Tibial nerve (tissue), 4 donors: ENCODE data around the gene KLC4. TPM values are rescaled to one million over a fixed set of nuclear protein-coding genes. Genes with fewer than 3 reads are reported as not detected.

Experiments
- DNase-seq, 2 donors: peaks; one replicate each; pipeline ENCODE4 v3.0.0-alpha.2; 2019; ENCODE audit warnings: low spot score in 2 of 2
- H3K27ac ChIP-seq, 4 donors: fragments of 200-600 bp; sonication (generic) in 3 of 4; one replicate each; pipeline ENCODE4 v1.5.1; 2017 to 2019; ENCODE audit warnings: mild to moderate bottlenecking in 1 of 4
- H3K27me3 ChIP-seq, 2 donors: fragments of 200-600 bp; sonication (generic) in 1 of 2; one replicate each; pipeline versions ENCODE4 v1.5.1 to v1.6.0; 2017 to 2019
- H3K36me3 ChIP-seq, 3 donors: fragments of 200-600 bp; sonication (generic); one replicate each; pipeline ENCODE4 v1.5.1; 2018 to 2019
- H3K4me1 ChIP-seq, 4 donors: fragments of 200-600 bp; sonication (generic) in 3 of 4; one replicate each; pipeline ENCODE4 v1.5.1; 2017 to 2019
- H3K4me3 ChIP-seq, 4 donors: fragments of 200-600 bp; sonication (generic) in 3 of 4; one replicate each; pipeline ENCODE4 v1.5.1; 2017 to 2019; ENCODE audit warnings: mild to moderate bottlenecking in 1 of 4, moderate library complexity in 1 of 4
- H3K9me3 ChIP-seq, 4 donors: fragments of 200-600 bp; sonication (generic) in 3 of 4; one replicate each; pipeline ENCODE4 v1.5.1; 2017 to 2019
- EP300 ChIP-seq, 2 donors: sonication (generic); formaldehyde crosslinking; IDR thresholded peaks; one replicate each; pipeline ENCODE4 v1.6.1; 2017; ENCODE audit warnings: antibody characterized with exemption in 2 of 2, mild to moderate bottlenecking in 1 of 2
- POLR2A ChIP-seq, 2 donors: fragments of 450-650 bp; IDR thresholded peaks; one replicate each; pipeline ENCODE4 v1.6.1; 2017; ENCODE audit warnings: antibody characterized with exemption in 2 of 2, mild to moderate bottlenecking in 2 of 2, moderate library complexity in 2 of 2
- WGBS, 2 donors: methylation state at CpG; one replicate each; pipeline ENCODE4 v1.1.5; 2018; 5-methylcytosine and 5-hydroxymethylcytosine counted together
- total RNA-seq, 4 donors: library from RNA; depleted of rRNA; stranded (reverse); fragments of >200 nt; gene quantifications; one replicate each; pipeline ENCODE4 v1.1.0, GENCODE V29; 2016
- TF ChIP-seq, protein P1 (sequence below), 5 experiments: fragments of 200-600 bp in 3 of 5; fragments of 450-650 bp in 2 of 5; sonication (generic) in 3 of 5; IDR thresholded peaks; one replicate each; pipeline ENCODE4 v1.5.1; 2016 to 2019; ENCODE audit warnings: antibody characterized with exemption in 5 of 5, mild to moderate bottlenecking in 3 of 5, moderate library complexity in 2 of 5

KLC4 gene
- total RNA-seq, 4 donors from 2014 or later = 21.6 to 32.9 (median 23.8) TPM

GRCh38 chr6:43019152-43019551 is 40.3 kb upstream of the KLC4 start:
- no peak overlapping the region for H3K4me3 ChIP-seq
- TF ChIP-seq, protein P1, sequence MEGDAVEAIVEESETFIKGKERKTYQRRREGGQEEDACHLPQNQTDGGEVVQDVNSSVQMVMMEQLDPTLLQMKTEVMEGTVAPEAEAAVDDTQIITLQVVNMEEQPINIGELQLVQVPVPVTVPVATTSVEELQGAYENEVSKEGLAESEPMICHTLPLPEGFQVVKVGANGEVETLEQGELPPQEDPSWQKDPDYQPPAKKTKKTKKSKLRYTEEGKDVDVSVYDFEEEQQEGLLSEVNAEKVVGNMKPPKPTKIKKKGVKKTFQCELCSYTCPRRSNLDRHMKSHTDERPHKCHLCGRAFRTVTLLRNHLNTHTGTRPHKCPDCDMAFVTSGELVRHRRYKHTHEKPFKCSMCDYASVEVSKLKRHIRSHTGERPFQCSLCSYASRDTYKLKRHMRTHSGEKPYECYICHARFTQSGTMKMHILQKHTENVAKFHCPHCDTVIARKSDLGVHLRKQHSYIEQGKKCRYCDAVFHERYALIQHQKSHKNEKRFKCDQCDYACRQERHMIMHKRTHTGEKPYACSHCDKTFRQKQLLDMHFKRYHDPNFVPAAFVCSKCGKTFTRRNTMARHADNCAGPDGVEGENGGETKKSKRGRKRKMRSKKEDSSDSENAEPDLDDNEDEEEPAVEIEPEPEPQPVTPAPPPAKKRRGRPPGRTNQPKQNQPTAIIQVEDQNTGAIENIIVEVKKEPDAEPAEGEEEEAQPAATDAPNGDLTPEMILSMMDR (IDR thresholded peaks at IDR 0.05) = no peak
- TF ChIP-seq EP300 (IDR thresholded peaks at IDR 0.05) (no peak), POLR2A (IDR thresholded peaks at IDR 0.05) (no peak)
- DNase-seq = no peak
- no peaks in the 10 kb centered on the region for H3K27me3 ChIP-seq
- H3K27ac ChIP-seq = no peak overlapping the region
- WGBS, 2 donors = 93 to 97% methylated on average over 2 of the region's 2 CpGs
- no peaks in the 10 kb centered on the region for H3K9me3 ChIP-seq
- H3K4me1 ChIP-seq = peaks cover 5 to 71% (median 31%) of the 10 kb centered on the region in 4 donors
- peaks cover 0 to 41% (median 3%) of the 10 kb centered on the region in 3 donors for H3K36me3 ChIP-seq

DNA sequence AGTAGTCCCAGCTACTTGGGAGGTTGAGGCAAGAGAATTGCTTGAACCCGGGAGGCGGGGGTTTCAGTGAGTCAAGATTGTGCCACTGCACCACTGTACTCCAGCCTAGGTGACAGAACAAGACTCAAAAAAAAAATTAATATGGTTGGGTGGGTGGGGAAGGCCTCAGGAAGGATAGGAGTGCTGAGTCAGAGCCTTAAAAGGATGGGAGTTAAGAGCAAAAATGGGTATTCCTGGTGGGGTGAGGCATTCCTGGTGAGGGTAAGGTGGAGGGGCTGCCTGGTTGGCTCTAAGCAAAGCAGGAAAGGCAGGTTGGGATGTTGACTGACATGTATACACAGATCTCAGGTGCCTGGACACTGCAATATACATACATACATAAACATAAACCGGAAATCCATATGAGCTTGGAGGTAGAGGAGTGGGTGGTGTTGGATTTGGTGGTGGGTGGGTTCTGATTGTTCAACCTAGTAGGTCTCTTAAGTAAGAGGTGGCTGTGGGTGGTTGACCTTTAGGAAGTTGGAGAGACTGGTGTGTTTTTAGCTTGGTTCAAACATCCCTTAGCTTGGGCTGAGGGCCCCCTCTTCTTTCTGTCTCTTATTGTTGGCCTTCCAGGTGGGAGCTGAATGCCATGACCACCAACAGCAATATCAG is 39.3 kb upstream of the KLC4 start:
- Histone ChIP-seq H3K36me3 (peaks cover 3 to 47% (median 8%) of the 10 kb centered on the region in 3 donors), H3K27me3 (no peaks in the 10 kb centered on the region), H3K4me1 (peaks cover 2 to 66% (median 26%) of the 10 kb centered on the region in 4 donors), H3K9me3 (no peaks in the 10 kb centered on the region), H3K27ac (peak overlapping the region in 1 of 4 donors; percentile 92), H3K4me3 (no peak overlapping the region)
- TF ChIP-seq EP300 (IDR thresholded peaks at IDR 0.05) (no peak), POLR2A (IDR thresholded peaks at IDR 0.05) (no peak)
- TF ChIP-seq, protein P1 (IDR thresholded peaks at IDR 0.05) = no peak
- no peak for DNase-seq
- 89 to 94% methylated on average over 3 of the region's 3 CpGs for WGBS, 2 donors

DNA sequence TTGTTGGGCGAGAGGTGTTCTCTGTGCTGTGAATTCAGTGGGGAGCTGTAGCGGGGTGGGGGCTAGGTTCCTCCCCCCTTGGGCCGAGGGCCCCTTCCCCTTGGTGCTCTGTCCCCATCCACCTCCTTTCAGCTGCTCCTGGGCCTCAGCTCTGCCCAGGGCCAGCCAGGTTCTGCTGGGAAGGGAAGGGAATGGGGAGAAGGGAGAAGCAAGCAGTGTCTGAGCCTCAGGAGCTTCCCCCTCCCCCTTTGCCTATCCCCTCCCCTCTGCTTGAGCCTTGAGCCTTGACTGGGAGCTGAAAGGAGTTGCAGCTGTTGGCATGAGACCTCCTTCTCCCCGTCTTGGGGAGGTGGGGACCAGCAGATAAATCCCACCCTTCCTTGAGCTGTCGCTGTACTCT is 38.6 kb upstream of the KLC4 start:
- no peaks in the 10 kb centered on the region for H3K9me3 ChIP-seq
- no peak for TF ChIP-seq POLR2A (IDR thresholded peaks at IDR 0.05)
- TF ChIP-seq EP300 (IDR thresholded peaks at IDR 0.05) = no peak
- peak overlapping the region; percentile 67 to 92 (median 86) for H3K27ac ChIP-seq
- H3K4me1 ChIP-seq = peaks cover 0 to 60% (median 20%) of the 10 kb centered on the region in 4 donors
- WGBS, 2 donors = 47 to 58% methylated on average over 5 of the region's 5 CpGs
- H3K4me3 ChIP-seq = peak overlapping the region; percentile 84 to 93 (median 87)
- DNase-seq = no peak
- peaks cover 4 to 53% (median 10%) of the 10 kb centered on the region in 3 donors for H3K36me3 ChIP-seq
- no peaks in the 10 kb centered on the region for H3K27me3 ChIP-seq

GRCh38 chr6:43021270-43022047 is 38.0 kb upstream of the KLC4 start, which contains the start of gene RRP36:
Gene RRP36 (plus strand): TSS chr6:43021623. CDS start chr6:43021655, 32 bp downstream.
- TF ChIP-seq EP300 (IDR thresholded peaks at IDR 0.05) = peak in 1 of 2 donors; percentile 66
- peak in 1 of 2 donors; percentile 39 for TF ChIP-seq POLR2A (IDR thresholded peaks at IDR 0.05)
- TF ChIP-seq, protein P1 (IDR thresholded peaks at IDR 0.05) = no peak
- peak; percentile 42 to 68 for DNase-seq
- WGBS, 2 donors = 0 to 1% methylated on average over 15 to 27 of the region's 56 CpGs
- H3K36me3 ChIP-seq = peaks cover 4 to 60% (median 16%) of the 10 kb centered on the region in 3 donors
- peaks cover 0 to 54% (median 17%) of the 10 kb centered on the region in 4 donors for H3K4me1 ChIP-seq
- no peaks in the 10 kb centered on the region for H3K9me3 ChIP-seq
- no peaks in the 10 kb centered on the region for H3K27me3 ChIP-seq
- H3K27ac ChIP-seq = peak within 1 kb of the TSS; percentile 67 to 92 (median 86)
- peak within 1 kb of the TSS; percentile 84 to 93 (median 87) for H3K4me3 ChIP-seq

DNA sequence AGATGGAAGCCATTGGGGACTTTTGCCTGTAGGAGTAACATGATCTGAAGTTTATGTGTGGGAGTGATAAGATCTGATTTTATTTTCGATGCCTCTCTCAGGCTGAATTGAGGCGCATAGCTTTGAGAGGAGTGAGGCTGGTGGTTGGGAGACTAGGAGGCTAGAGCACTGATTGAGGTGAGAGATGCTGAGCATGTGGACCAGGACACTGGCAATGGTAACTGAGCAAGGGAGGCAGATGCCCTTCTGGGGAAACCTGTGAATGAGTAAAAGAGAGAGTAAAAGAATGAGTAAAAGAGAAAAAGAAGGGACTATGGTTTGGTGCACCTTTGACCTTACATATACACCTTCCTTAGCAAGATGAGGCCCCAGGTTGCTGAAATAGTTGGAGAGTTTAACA is 35.0 kb upstream of the KLC4 start:
- no peak for DNase-seq
- Histone ChIP-seq H3K4me3 (no peak overlapping the region), H3K27ac (no peak overlapping the region), H3K36me3 (peaks cover 9 to 63% (median 34%) of the 10 kb centered on the region in 3 donors), H3K27me3 (no peaks in the 10 kb centered on the region), H3K4me1 (peaks cover 0 to 38% (median 14%) of the 10 kb centered on the region in 4 donors), H3K9me3 (no peaks in the 10 kb centered on the region)
- TF ChIP-seq POLR2A (IDR thresholded peaks at IDR 0.05) (no peak), EP300 (IDR thresholded peaks at IDR 0.05) (no peak)
- TF ChIP-seq, protein P1 (IDR thresholded peaks at IDR 0.05) = no peak
- 91 to 97% methylated on average over 2 of the region's 2 CpGs for WGBS, 2 donors
